Activated T-helper 2 cell treated with anti-CD3 and anti-CD28 coated beads, Interferon-gamma antibody, Interleukin-2, Interleukin-4, amounts not matched to agents 10 μg/mL and 5 μg/mL and 100 μg/mL, durations not matched to agents 14 hours and 24 hours and 36 hours (primary cell): ENCODE results near the gene KLHL40. TPM values are rescaled to one million over a fixed set of nuclear protein-coding genes. Genes with fewer than 3 reads are reported as not detected.

Experiments used
- DNase-seq: peaks from one replicate; pipeline ENCODE4 v3.0.0; 2021; ENCODE audit warnings: low spot score
- H3K27ac Mint-ChIP-seq: one replicate; pipeline ENCODE4 v1.8.0; 2021; ENCODE audit warnings: mixed read lengths
- H3K27me3 Mint-ChIP-seq: one replicate; pipeline ENCODE4 v1.8.0; 2021; ENCODE audit warnings: low read depth, mixed read lengths
- H3K36me3 Mint-ChIP-seq: one replicate; pipeline ENCODE4 v1.8.0; 2021; ENCODE audit warnings: low read depth, mixed read lengths
- H3K4me1 Mint-ChIP-seq: one replicate; pipeline ENCODE4 v1.8.0; 2021; ENCODE audit warnings: low read depth, mixed read lengths
- H3K4me3 Mint-ChIP-seq: one replicate; pipeline ENCODE4 v1.8.0; 2021; ENCODE audit warnings: low read depth, mild to moderate bottlenecking, moderate library complexity, mixed read lengths
- H3K9me3 Mint-ChIP-seq: one replicate; pipeline ENCODE4 v1.8.0; 2021; ENCODE audit warnings: mixed read lengths
- intact Hi-C: fragments of 100-400 bp; cut with micrococcal nuclease; formaldehyde crosslinking; loops from one replicate; pipeline ENCODE4 v1.15.1; 2023
- total RNA-seq: library from RNA; stranded (reverse); gene quantifications from 2 replicates; pipeline ENCODE4 v1.2.3, GENCODE V29; 2022

Gene KLHL40
- total RNA-seq, 1 donor from 2014 or later: not detected

DNA sequence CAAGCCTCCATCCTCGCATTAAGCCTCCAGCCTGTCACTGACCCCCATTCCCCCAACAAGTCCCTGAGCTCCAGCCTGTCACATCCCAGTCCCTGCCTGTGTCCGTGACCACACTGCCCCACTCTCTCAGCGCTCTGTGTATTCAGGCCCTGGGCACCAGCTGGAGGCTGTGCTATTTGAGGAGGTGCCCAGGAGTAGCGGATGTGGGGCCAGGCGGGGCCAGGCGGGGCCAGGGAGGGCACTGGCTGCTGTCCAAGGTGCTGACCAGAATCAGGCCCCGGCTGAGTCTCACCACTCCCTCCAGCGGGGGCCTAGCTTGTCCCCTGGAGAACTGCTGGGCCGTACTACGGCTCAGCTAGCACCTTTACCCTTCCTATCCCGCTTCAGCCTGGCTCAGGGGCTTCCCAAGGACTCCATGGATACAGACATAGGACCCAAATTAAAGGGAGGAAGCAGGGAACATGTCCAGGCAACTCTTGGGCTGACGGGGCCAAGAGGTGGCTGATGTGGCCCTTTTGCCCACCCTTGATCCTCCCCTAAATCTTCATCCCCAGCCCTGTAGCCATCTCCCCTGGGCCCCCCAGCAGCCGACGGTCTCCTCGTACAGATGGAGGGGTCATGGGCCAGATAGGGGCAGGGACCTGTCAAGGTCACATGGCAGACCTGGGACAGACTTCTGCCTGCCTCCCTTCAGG is 16.2 kb downstream of the KLHL40 start:
- Mint-ChIP-seq H3K27me3 (no peaks in the 10 kb centered on the region), H3K36me3 (no peaks in the 10 kb centered on the region), H3K4me3 (no peak overlapping the region), H3K9me3 (no peaks in the 10 kb centered on the region), H3K27ac (no peak overlapping the region), H3K4me1 (peaks cover 3% of the 10 kb centered on the region)
- DNase-seq: peak; percentile 56
- intact Hi-C loops: no loop called here

DNA sequence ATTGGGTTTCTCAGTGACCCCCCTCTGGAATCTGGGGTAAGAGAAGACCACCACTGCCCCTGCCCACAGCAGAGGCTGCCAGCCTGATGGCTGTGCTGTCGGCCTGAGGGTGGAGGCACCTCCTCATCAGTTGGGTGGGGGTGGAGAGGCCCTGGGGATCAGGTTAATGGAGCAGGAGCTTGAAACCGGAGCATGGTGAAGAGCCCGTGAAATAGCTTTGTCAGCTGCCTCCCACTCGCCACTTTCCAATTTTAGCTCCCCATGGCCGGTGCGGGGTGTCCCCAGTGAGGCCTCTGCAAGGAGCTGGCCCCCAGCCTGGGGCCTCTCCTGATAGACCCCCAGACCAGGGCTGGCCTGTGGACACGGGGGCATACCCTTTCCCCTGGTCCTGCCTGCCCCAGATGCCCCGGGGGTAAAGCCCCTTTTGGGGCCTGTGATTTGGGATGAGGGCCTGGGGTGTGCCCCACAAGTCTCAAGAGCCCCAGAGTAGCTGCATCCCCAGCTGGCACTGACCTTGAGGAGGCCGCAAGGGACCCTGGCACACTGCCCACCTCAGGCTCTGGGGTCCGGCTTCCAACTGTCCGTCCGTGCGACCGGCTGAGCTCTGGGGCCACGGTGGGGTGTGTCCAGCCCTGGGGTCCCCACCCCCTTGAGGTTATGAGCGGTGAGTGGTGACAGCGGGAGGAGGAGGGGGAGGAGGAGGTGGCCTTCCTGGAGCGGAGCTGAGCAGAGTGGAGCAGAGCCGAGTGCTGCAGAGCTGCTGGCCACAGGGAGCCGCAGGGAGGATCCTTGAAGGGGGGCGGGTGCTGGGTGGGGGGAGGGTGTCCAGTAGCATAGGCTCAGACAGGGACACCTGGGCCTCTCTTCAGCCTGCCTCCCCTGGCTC is 17.0 kb downstream of the KLHL40 start, which contains the start of gene HHATL:
Gene HHATL (minus strand): TSS at position 733 of the 886 bp plus-strand sequence. CDS start 1,972 bp downstream, outside the sequence.
- DNase-seq: no peak
- no peaks in the 10 kb centered on the region for H3K27me3 Mint-ChIP-seq
- no peak within 1 kb of the TSS for H3K4me3 Mint-ChIP-seq
- intact Hi-C loops: no loop called here
- no peaks in the 10 kb centered on the region for H3K9me3 Mint-ChIP-seq
- peaks cover 3% of the 10 kb centered on the region for H3K4me1 Mint-ChIP-seq
- H3K36me3 Mint-ChIP-seq: no peaks in the 10 kb centered on the region
- H3K27ac Mint-ChIP-seq: no peak within 1 kb of the TSS

DNA sequence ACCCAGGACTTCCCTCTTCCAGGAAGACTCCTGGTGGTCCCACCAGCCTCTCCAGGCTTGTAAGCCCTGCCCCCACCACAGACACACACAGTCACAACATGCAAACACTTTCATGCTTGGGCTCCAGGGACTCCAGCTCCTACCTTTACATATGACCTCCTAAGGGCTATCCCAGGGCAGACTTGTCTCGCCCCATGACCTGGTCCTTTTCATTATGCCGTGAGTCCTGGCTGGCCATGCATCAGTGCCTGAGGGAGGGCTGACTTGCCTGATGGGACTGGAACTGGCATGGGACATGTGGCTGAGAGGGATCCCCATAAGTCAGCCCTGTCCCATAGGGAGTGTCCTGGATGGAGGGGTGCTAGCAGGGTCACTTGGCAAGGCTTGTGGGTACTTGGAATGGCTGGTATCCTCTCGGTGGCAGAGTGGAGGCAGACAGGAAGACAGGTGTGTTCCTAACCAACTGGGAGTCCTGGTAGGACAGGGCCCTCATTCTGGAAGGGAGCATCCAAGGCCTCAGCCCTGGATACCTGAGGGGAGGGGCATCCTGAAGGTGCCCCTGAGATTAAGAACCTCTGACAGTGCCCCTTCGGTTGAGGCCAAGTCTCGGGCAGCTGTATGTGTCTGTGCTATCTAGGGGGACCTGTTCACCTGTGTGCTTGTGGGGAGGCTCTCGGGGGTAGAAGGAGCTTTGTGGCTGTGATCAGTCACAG is 17.8 kb downstream of the KLHL40 start:
- Mint-ChIP-seq H3K36me3 (no peaks in the 10 kb centered on the region), H3K27ac (no peak overlapping the region)

DNA sequence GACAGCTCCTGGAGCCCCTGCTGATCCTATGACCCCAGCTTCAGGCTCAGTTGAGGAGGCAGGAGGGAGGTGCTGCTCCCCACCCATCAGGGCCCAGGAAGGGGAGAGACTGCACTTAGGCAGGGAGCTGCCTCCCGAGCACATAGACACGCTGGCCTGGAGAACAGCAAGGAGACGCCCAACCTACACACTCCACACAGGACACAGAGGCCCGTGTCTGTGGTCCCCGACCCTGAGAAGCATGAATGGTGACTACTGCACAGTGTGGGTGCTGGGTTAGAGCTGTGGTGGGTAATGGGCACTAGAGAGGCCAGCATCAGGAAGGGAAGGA is 18.3 kb downstream of the KLHL40 start:
- Mint-ChIP-seq H3K9me3 (no peaks in the 10 kb centered on the region), H3K27me3 (no peaks in the 10 kb centered on the region), H3K27ac (no peak overlapping the region), H3K36me3 (no peaks in the 10 kb centered on the region), H3K4me3 (no peak overlapping the region), H3K4me1 (peaks cover 3% of the 10 kb centered on the region)
- intact Hi-C loops: no loop called here
- no peak for DNase-seq

More for the DNA sequence above, 17.8 kb downstream of the KLHL40 start:
- intact Hi-C loops: no loop called here
- DNase-seq: no peak
- peaks cover 3% of the 10 kb centered on the region for H3K4me1 Mint-ChIP-seq
- H3K9me3 Mint-ChIP-seq: no peaks in the 10 kb centered on the region
- no peaks in the 10 kb centered on the region for H3K27me3 Mint-ChIP-seq
- no peak overlapping the region for H3K4me3 Mint-ChIP-seq

DNA sequence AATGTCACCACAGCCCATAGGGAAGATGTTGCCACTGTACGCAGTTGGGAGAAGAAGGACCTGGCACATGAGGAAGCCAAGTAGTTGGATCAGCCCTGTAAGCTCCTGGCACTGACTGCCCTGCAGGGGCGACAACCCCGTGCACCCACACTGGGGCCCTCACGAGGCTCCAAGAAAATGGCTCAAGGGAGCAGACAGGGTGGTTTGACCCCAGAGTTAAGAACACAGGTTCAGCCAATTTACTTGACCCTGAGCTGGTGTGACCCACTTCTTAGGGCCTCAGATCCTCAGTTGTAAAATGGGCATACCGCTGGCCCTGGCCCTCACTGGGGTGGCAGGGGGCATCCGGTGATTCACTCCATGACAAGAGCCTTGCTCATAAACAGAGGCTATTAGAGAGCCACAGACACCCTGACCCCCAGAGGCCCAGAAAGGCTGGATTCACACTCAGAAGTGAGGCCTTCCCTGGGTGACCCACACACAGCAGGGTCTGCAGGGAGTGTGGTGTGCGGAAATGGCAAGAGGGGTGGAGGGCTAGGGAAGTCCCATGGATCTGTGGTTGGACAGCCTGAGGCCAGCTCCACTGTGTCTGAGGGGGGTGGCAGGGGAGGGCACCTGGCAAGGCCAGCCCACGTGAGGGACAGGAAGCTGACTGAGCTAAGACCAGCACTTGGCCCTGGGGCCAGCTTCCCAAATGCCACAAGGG is 19.0 kb downstream of the KLHL40 start:
- Mint-ChIP-seq H3K4me3 (no peak overlapping the region), H3K36me3 (no peaks in the 10 kb centered on the region), H3K27ac (no peak overlapping the region), H3K9me3 (no peaks in the 10 kb centered on the region), H3K4me1 (peaks cover 3% of the 10 kb centered on the region), H3K27me3 (no peaks in the 10 kb centered on the region)
- DNase-seq: no peak
- intact Hi-C loops: no loop called here

DNA sequence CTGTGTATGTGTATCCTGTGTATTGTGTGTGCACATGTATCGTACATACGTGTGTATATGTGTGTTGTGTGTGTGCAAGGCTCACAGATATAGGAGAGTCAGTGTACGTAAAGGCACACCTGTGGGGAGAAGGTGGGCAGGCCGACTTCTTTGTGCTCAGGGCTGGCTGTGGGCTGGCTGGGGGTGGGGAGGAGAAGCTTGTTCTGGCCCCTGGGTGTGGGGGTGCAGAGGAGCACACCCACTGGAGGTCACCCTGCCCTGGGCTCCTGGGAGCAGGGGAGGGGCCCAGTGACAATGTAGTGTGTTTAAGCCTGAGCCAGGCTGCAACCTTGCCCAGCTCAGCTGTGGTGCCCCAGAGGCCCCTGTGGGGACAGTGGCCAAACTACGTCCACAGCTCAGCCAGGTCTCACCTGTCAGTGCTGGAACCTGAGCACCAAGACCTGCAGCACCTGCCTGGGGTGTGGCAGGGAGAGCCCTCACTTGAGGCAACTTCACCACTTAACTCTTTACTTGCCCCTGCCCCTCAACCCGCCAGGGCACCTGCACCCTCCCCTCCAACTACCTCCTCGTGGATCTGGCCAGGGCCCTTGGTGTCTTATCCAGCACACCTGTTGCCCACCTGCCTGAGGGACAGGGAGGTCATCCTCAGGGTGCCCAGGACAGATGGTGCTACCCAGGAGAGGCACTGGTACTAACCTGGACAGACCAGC is 19.9 kb downstream of the KLHL40 start:
- Mint-ChIP-seq H3K4me1 (peaks cover 3% of the 10 kb centered on the region), H3K36me3 (no peaks in the 10 kb centered on the region), H3K27ac (no peak overlapping the region), H3K4me3 (no peak overlapping the region), H3K27me3 (no peaks in the 10 kb centered on the region), H3K9me3 (no peaks in the 10 kb centered on the region)
- intact Hi-C loops: no loop called here
- no peak for DNase-seq

DNA sequence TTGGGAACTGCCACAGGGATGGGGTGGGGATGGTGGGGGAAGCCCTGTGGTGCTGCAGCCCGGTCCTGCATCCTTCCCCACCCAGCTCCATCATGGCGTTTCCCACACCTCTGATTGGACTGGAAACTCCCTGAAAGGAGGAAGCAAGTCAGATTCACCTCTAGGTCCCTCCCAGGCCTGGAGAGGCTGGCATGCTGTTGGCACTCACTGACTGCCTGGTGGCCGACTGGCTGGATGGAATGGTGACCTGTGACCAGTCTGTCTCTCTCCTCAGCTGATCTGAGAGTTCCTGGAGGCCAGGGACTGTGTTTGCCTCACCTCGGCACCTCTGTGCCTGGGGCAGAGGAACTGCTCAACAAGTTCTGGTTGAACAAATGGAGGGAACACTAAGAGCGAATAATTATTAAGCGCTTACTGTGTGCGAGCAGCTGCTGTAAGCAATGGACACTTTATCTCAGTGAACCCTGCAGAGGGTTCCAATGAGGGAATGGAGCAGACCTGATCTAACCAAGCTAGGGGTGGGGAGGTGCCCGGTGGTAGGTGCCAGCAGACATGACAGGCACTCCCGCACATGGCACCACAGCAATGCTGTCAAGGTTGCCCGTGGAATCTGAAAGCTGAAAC is 20.7 kb downstream of the KLHL40 start:
- Mint-ChIP-seq H3K9me3 (no peaks in the 10 kb centered on the region), H3K27me3 (no peaks in the 10 kb centered on the region), H3K27ac (no peak overlapping the region), H3K4me1 (peaks cover 3% of the 10 kb centered on the region), H3K4me3 (no peak overlapping the region), H3K36me3 (no peaks in the 10 kb centered on the region)
- DNase-seq: no peak
- intact Hi-C loops: no loop called here

DNA sequence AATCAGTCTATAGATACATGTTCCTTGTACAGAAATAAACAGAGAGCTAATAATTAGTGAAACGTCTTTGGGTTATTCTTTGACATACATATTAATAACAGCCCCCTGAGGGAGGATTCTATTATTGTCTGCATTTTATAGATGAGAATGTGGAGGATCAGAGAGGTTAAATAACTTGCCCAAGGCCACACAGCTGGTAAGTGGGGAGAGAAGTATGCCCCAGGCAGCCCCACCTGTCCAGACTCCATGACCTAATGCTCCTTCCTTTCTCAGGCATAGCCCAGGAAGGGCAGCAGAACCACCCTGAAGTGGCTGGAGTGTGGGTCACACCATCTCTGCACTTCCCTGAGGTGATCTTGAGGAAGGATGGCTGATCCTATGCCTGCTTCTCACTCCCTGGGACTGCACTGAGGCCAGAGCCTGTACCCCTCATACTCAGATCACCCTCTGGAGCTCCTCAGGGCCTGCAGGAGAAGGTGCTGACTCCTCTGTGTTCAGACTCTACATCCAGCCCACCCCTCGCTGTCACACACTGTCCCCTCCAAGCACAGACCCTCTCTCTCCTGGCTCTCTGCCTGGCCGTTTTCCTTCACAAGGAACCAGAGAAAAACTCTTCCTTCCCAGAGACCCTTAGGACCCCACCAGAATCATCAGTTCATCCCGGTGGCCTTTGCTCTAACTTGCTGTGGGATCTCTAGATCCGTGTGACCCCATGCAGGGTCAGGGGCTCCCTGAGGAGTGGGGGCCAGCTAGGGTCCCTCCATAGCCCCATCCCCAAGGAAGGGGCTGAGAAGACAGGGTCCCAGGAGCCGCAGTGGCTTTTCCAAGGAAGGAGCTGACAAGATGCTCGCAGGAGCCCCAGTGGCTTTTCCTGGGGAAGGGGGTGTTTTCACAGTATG is 21.6 kb downstream of the KLHL40 start:
- Mint-ChIP-seq H3K9me3 (no peaks in the 10 kb centered on the region), H3K36me3 (no peaks in the 10 kb centered on the region), H3K27me3 (no peaks in the 10 kb centered on the region), H3K27ac (no peak overlapping the region), H3K4me3 (no peak overlapping the region), H3K4me1 (no peaks in the 10 kb centered on the region)
- intact Hi-C loops: no loop called here
- no peak for DNase-seq

DNA sequence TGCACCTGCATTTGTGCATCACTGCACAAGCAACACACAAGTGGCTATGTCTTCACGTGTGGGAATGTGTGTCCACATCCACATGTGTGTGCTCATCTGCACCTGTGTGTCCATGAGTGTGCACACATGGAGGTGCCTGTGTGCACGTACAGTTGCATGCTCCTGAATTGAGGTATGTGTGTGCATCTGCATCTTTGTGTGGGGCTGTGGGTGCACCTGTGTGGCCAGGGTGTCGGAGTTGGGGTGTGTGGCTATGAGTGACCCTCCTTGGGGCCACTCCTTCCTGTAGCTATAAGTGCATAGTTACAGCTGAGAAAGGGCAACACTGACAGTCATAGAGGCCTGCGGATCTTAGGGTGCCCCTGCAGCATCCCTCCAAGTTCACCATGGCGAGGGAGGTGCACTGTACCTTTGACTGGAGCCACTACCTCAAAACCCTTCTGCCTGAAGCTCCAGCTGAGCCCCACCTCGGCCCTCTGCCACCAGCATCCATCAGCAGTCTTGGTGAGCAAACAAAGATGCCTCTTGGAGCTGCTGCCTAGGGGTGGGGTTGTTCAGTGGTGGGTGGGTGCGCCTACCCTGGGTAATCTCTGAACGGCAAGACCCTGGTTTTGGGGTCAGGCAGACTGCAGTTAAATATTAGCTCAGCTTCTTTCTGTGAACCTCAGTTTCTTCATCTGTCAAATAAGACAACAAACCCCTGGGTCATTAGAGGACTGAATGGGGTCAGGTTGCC is 22.5 kb downstream of the KLHL40 start:
- no peak overlapping the region for H3K27ac Mint-ChIP-seq
- no peaks in the 10 kb centered on the region for H3K27me3 Mint-ChIP-seq
- H3K36me3 Mint-ChIP-seq: no peaks in the 10 kb centered on the region
- no peak for DNase-seq
- no peak overlapping the region for H3K4me3 Mint-ChIP-seq
- no peaks in the 10 kb centered on the region for H3K4me1 Mint-ChIP-seq
- H3K9me3 Mint-ChIP-seq: no peaks in the 10 kb centered on the region
- intact Hi-C loops: no loop called here

DNA sequence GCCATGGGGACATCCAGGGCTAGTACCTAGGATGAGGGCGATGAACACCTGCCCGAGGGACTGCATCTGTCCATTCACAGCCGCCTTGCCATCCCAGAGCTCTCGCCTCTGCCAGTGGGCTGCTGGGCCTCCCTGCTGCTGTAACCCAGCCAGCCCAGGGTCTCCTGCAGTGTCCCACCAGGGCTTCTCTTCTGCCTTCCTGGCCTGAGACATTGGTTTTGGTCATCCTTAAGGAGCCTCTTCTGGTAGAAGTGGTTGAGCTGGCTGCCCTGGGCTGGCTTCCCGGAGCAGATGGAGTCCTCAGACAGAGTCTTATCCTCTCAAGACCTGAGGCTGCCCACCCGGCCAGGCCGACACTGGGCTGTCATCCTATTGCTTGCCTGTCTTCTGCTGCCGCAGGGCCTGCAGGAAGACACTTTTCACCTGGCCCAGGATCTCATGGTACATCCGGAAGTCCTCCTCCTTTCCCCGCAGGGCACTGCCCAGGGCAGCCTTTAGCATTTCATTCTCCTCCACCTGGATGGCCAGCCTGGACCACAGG is 23.3 kb downstream of the KLHL40 start:
- DNase-seq: no peak
- no peaks in the 10 kb centered on the region for H3K27me3 Mint-ChIP-seq
- no peak overlapping the region for H3K4me3 Mint-ChIP-seq
- H3K27ac Mint-ChIP-seq: no peak overlapping the region
- no peaks in the 10 kb centered on the region for H3K36me3 Mint-ChIP-seq
- no peaks in the 10 kb centered on the region for H3K4me1 Mint-ChIP-seq
- no peaks in the 10 kb centered on the region for H3K9me3 Mint-ChIP-seq
- intact Hi-C loops: no loop called here
